OCI-LY3 (cell line): ENCODE measurements around the gene KRTAP1-5.
"Not testable (repeated sequence)": the region's sequence is repeated elsewhere in the genome, so short reads cannot be mapped to it uniquely, and the experiment has no call there.

Experiments
- H2AFZ ChIP-seq: fragments of 200-600, 300-600 bp; shearing (Covaris generic); 2 replicates; pipeline ENCODE4 v1.6.0; 2014; ENCODE audit warnings: antibody characterized with exemption, low read depth, low read length
- H3K27ac ChIP-seq: fragments of 200-600, 300-600 bp; sonication (generic); 2 replicates; pipeline ENCODE4 v1.5.1; 2014; ENCODE audit warnings: mild to moderate bottlenecking, low read length, moderate library complexity, mixed read lengths
- H3K27me3 ChIP-seq: fragments of 200-600, 300-600 bp; sonication (generic); 2 replicates; pipeline ENCODE4 v1.6.1; 2014; ENCODE audit warnings: low read depth, low read length, mixed read lengths
- H3K36me3 ChIP-seq: fragments of 200-600, 300-600 bp; sonication (generic); replicated peaks from 2 replicates; pipeline ENCODE3; 2014; ENCODE audit warnings: low read depth, low read length, mixed read lengths
- H3K4me1 ChIP-seq: fragments of 300-600, 200-600 bp; sonication (generic); 2 replicates; pipeline ENCODE4 v1.6.1; 2014; ENCODE audit warnings: low read length, mixed read lengths
- H3K4me2 ChIP-seq: fragments of 200-600, 300-600 bp; sonication (generic); 2 replicates; pipeline ENCODE4 v1.6.1; 2014; ENCODE audit warnings: low read length, mixed read lengths
- H3K4me3 ChIP-seq: fragments of 300-600, 200-600 bp; sonication (generic); 2 replicates; pipeline ENCODE4 v1.5.1; 2014; ENCODE audit warnings: antibody characterized with exemption, mild to moderate bottlenecking, low read length, moderate library complexity
- H3K79me2 ChIP-seq: fragments of 300-600, 200-600 bp; shearing (Covaris generic); 2 replicates; pipeline ENCODE4 v1.6.1; 2014; ENCODE audit warnings: mild to moderate bottlenecking, low read length, mixed read lengths
- H3K9ac ChIP-seq: fragments of 300-600, 200-600 bp; shearing (Covaris generic); 2 replicates; pipeline ENCODE4 v1.6.0; 2014; ENCODE audit warnings: mild to moderate bottlenecking, low read length, moderate library complexity
- H3K9me3 ChIP-seq: fragments of 200-600, 300-600 bp; shearing (Covaris generic); 2 replicates; pipeline ENCODE4 v1.6.1; 2014; ENCODE audit warnings: low read length, mixed read lengths; ENCODE audit not compliant: insufficient read depth
- H4K20me1 ChIP-seq: fragments of 200-600, 300-600 bp; sonication (generic); 2 replicates; pipeline ENCODE4 v1.6.1; 2016; ENCODE audit warnings: low read length, mixed read lengths; ENCODE audit not compliant: insufficient read depth
- EZH2phosphoT487 ChIP-seq: fragments of 200-600 bp; shearing (Covaris generic); IDR thresholded peaks from 2 replicates; pipeline ENCODE4 v1.6.1; 2018; ENCODE audit warnings: antibody characterized with exemption, mixed run types, low read depth
- TF ChIP-seq, protein P1 (sequence below): fragments of 200-600, 300-600 bp; sonication (generic); IDR thresholded peaks from 2 replicates; pipeline ENCODE4 v1.5.1; 2014; ENCODE audit warnings: antibody characterized with exemption, low read length, low read depth

The KRTAP1-5 gene

DNA sequence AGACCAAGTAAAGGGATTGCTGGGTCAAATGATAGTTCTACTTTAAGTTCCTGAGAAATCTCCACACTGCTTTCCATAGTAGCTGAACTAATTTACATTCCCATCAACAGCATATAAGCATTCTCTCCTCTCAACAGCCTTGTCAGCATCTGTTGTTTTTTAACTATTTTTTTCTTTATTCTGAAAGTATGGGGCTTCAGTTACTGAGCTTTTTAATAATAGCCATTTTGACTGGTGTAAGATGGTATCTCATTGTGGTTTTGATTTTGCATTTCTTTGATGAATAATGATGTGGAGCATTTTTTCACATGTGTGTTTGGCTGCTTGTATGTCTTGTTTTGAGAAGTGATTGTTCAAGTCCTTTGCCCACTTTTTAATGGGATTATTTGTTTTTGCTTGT is 25.6 kb upstream of the KRTAP1-5 start:
- Histone ChIP-seq H3K79me2 (no peaks in the 10 kb centered on the region), H3K9me3 (no peaks in the 10 kb centered on the region)
- no peak for TF ChIP-seq EZH2phosphoT487
- TF ChIP-seq, protein P1, sequence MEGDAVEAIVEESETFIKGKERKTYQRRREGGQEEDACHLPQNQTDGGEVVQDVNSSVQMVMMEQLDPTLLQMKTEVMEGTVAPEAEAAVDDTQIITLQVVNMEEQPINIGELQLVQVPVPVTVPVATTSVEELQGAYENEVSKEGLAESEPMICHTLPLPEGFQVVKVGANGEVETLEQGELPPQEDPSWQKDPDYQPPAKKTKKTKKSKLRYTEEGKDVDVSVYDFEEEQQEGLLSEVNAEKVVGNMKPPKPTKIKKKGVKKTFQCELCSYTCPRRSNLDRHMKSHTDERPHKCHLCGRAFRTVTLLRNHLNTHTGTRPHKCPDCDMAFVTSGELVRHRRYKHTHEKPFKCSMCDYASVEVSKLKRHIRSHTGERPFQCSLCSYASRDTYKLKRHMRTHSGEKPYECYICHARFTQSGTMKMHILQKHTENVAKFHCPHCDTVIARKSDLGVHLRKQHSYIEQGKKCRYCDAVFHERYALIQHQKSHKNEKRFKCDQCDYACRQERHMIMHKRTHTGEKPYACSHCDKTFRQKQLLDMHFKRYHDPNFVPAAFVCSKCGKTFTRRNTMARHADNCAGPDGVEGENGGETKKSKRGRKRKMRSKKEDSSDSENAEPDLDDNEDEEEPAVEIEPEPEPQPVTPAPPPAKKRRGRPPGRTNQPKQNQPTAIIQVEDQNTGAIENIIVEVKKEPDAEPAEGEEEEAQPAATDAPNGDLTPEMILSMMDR: no peak

DNA sequence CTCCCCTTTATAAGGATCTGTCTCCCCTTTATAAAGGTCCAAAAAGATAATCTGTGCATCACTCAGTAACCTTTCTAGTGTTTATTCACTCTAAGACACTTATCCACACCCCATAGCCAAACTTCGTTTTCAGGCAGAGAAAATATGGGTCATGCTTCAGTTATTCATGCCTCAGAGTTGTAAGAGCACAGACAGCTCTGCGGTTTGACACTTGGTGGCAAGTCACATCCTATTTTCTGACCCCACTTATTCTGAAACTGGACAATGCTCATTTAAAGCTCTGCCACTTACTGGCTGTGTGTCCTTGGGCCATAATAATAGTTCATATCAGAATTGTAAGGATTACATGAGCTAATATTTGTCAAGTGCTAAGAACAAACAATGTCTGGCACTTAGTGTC is 22.1 kb upstream of the KRTAP1-5 start:
- TF ChIP-seq EZH2phosphoT487: no peak
- TF ChIP-seq, protein P1: no peak
- Histone ChIP-seq H2AFZ (no peak overlapping the region), H3K4me2 (no peak overlapping the region), H3K79me2 (no peaks in the 10 kb centered on the region), H3K4me3 (no peak overlapping the region), H3K27me3 (peaks cover 6% of the 10 kb centered on the region; the same call in 1 of the 2 replicates), H3K36me3 (no peaks in the 10 kb centered on the region), H4K20me1 (no peaks in the 10 kb centered on the region), H3K4me1 (no peaks in the 10 kb centered on the region), H3K9ac (no peak overlapping the region), H3K9me3 (no peaks in the 10 kb centered on the region), H3K27ac (no peak overlapping the region)

More for the DNA sequence above, 25.6 kb upstream of the KRTAP1-5 start:
- H3K36me3 ChIP-seq: no peaks in the 10 kb centered on the region
- no peak overlapping the region for H3K4me3 ChIP-seq
- peaks cover 6% of the 10 kb centered on the region; the same call in 1 of the 2 replicates for H3K27me3 ChIP-seq
- H3K4me1 ChIP-seq: no peaks in the 10 kb centered on the region
- no peak overlapping the region for H3K27ac ChIP-seq
- H4K20me1 ChIP-seq: no peaks in the 10 kb centered on the region
- no peak overlapping the region for H3K9ac ChIP-seq
- no peak overlapping the region for H2AFZ ChIP-seq
- no peak overlapping the region for H3K4me2 ChIP-seq

DNA sequence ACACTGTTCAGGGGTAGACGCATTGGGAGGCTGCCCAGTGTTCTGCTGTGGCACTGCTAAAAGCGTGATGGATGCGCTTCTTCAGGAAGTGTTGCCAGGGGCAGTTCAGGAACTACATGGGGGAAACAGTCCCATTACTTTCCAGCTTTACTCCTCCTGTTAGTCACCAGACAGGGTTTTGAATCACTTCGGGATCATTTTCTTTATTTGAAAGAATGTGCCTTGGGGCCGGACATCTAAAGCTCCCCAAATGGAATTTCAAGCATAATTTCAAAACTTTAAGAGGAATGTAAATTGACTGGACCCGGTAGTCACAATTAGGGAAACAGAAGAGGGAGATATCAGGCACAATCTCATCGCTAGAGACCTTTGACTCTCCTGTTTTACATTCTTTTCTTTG is 21.4 kb upstream of the KRTAP1-5 start:
- H2AFZ ChIP-seq: no peak overlapping the region
- H3K79me2 ChIP-seq: no peaks in the 10 kb centered on the region
- H3K27ac ChIP-seq: no peak overlapping the region
- H3K27me3 ChIP-seq: peaks cover 3% of the 10 kb centered on the region; the same call in 1 of the 2 replicates
- H3K4me1 ChIP-seq: no peaks in the 10 kb centered on the region
- H3K36me3 ChIP-seq: no peaks in the 10 kb centered on the region
- H3K9me3 ChIP-seq: no peaks in the 10 kb centered on the region
- H3K4me3 ChIP-seq: no peak overlapping the region
- TF ChIP-seq, protein P1: no peak
- TF ChIP-seq EZH2phosphoT487: no peak
- no peak overlapping the region for H3K4me2 ChIP-seq
- H4K20me1 ChIP-seq: no peaks in the 10 kb centered on the region
- no peak overlapping the region for H3K9ac ChIP-seq

DNA sequence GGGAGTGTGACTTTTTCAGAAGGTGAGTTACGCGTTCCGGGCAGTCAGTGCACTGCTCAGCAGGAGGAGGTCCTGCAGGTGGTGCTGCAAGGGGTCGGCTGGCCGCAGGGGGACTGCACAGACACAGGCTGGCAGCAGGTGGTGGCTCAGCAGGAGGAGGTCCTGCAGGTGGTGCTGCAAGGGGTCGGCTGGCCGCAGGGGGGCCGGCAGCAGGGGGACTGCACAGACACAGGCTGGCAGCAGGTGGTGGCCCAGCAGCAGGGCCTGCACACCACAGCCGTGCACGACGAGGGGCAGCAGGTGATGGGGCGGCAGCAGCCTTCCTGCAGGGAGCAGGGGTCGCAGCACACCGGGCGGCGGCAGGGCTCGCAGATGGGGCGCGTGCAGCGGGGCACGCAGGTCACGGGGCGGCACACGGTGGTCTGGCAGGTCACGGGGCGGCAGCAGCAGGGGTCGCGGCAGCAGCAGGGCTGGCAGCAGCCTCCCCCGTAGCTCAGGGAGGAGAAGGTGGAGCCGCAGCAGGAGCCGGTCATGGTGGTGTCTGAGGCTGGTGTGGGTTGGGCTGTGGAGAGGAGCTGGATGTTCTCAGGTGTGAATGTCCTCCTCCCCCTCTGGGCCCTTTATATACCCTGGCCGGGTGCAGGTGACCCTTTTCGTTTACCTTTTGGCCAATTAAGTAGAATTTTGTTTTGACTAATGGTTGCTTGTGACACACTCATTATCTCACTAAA is 19.9 kb upstream of the KRTAP1-5 start, which contains the start of gene KRTAP2-1:
Gene KRTAP2-1 (minus strand): TSS at position 582 of the 731 bp plus-strand sequence. CDS start 49 bp downstream, at position 533.
- not testable (repeated sequence) for H4K20me1 ChIP-seq, H3K27ac ChIP-seq, H3K4me2 ChIP-seq, H3K27me3 ChIP-seq, H3K36me3 ChIP-seq, H2AFZ ChIP-seq, H3K79me2 ChIP-seq, H3K4me3 ChIP-seq, H3K9ac ChIP-seq, H3K9me3 ChIP-seq, H3K4me1 ChIP-seq
